GM12878 (cell line): ENCODE data around the gene CAPN2. TPM values are rescaled to one million over a fixed set of nuclear protein-coding genes. Genes with fewer than 3 reads are reported as not detected.

Experiments
- ATAC-seq: fragments of 200-7000 bp; cut with Tn5 transposase; 3 replicates; pipeline ENCODE4 v1.9.1; 2020; ENCODE audit warnings: mild to moderate bottlenecking, moderate library complexity
- BruUV-seq: library from RNA; stranded (reverse); fragments of 400-500 nt; replicated peaks from 2 replicates; lab custom pipeline; 2021; lab: Mats Ljungman, UMichigan
- CTCF ChIA-PET: fragments of 300-600 bp; sonication (Branson Sonifier 250); formaldehyde crosslinking; extraction: SDS; loops from one replicate; lab custom pipeline; 2021; ENCODE audit warnings: inconsistent platforms; lab: Yijun Ruan, JAX
- POLR2A ChIA-PET: fragments of 350-600 bp; formaldehyde crosslinking; extraction: SDS; loops from one replicate; lab custom pipeline; 2021; ENCODE audit warnings: inconsistent platforms; lab: Charles Lee
- RAD21 ChIA-PET: fragments of 300-600 bp; sonication (Branson Sonifier 250); formaldehyde crosslinking; loops from one replicate; lab custom pipeline; 2023; ENCODE audit warnings: antibody characterized with exemption; ENCODE audit not compliant: unreplicated experiment; lab: Charles Lee
- SMC1A ChIA-PET: fragments of 300-600 bp; sonication (Branson Sonifier 250); formaldehyde crosslinking; loops from one replicate; lab custom pipeline; 2023; ENCODE audit not compliant: unreplicated experiment, uncharacterized antibody; lab: Charles Lee
- DNase-seq: peaks from one replicate; pipeline ENCODE4 v3.0.0-alpha.2; 2011; ENCODE audit warnings: low read depth, low spot score
- FAIRE-seq: peaks from 3 replicates; lab custom pipeline; 2011; peaks lifted over from hg19 to GRCh38; lab: Jason Lieb, UNC
- H2AFZ ChIP-seq: 2 replicates; pipeline ENCODE4 v1.6.0; 2011; ENCODE audit warnings: low read depth, low read length, control low read depth; ENCODE audit not compliant: control insufficient read depth
- H3K27ac ChIP-seq: 2 replicates; pipeline ENCODE4 v1.5.1; 2011; ENCODE audit warnings: control low read depth; ENCODE audit not compliant: control insufficient read depth, insufficient read depth
- H3K27me3 ChIP-seq, 2 experiments: replicated peaks in 1 of 2; 2 replicates each; pipeline versions ENCODE4 v1.6.0 to v1.6.1; 2011; ENCODE audit warnings: low read length in 1 of 2; ENCODE audit not compliant: control insufficient read depth in 2 of 2, insufficient read depth in 2 of 2
- H3K36me3 ChIP-seq, 2 experiments: 2 replicates each; pipeline ENCODE4 v1.5.1; 2011; ENCODE audit warnings: low read length in 1 of 2; ENCODE audit not compliant: control insufficient read depth in 2 of 2, insufficient read depth in 2 of 2
- H3K4me1 ChIP-seq: 2 replicates; pipeline ENCODE4 v1.6.1; 2011; ENCODE audit warnings: mild to moderate bottlenecking, low read length, moderate library complexity, mixed read lengths; ENCODE audit not compliant: control insufficient read depth, insufficient read depth
- H3K4me2 ChIP-seq: 2 replicates; pipeline ENCODE4 v1.6.0; 2011; ENCODE audit warnings: control low read depth; ENCODE audit not compliant: control insufficient read depth, insufficient read depth
- H3K4me3 ChIP-seq: fragments of 200-600 bp; sonication (generic); 2 replicates; pipeline ENCODE4 v1.5.1; 2016
- H3K79me2 ChIP-seq: 2 replicates; pipeline ENCODE4 v1.6.0; 2011; ENCODE audit warnings: low read length; ENCODE audit not compliant: control insufficient read depth, insufficient read depth
- H3K9ac ChIP-seq: 2 replicates; pipeline ENCODE4 v1.8.0; 2011; ENCODE audit warnings: low read length, control low read depth, mixed read lengths; ENCODE audit not compliant: control insufficient read depth, insufficient read depth
- H3K9me3 ChIP-seq: replicated peaks from 3 replicates; pipeline ENCODE4 v1.5.1; 2011; ENCODE audit warnings: mild to moderate bottlenecking, low read length; ENCODE audit not compliant: control insufficient read depth, insufficient read depth
- H4K20me1 ChIP-seq: 2 replicates; pipeline ENCODE4 v1.6.0; 2011; ENCODE audit not compliant: control insufficient read depth, insufficient read depth
- ATF7 ChIP-seq: fragments of 450-650 bp; IDR thresholded peaks from 2 replicates; pipeline ENCODE4 v1.6.1; 2016; ENCODE audit warnings: low read depth, mild to moderate bottlenecking
- BCL3 ChIP-seq: IDR thresholded peaks from 2 replicates; pipeline ENCODE4 v1.6.1; 2011; ENCODE audit warnings: borderline replicate concordance, low read depth, mild to moderate bottlenecking, moderate library complexity, low read length; ENCODE audit not compliant: insufficient read depth, poor library complexity, severe bottlenecking
- BRCA1 ChIP-seq: IDR thresholded peaks from 2 replicates; pipeline ENCODE4 v1.6.1; 2011; ENCODE audit warnings: low read depth, low read length, improper control_type of control experiment
- FOXK2 ChIP-seq: fragments of 450-650 bp; IDR thresholded peaks from 2 replicates; pipeline ENCODE4 v1.6.1; 2017; ENCODE audit warnings: mild to moderate bottlenecking, moderate library complexity
- SUPT20H ChIP-seq: IDR thresholded peaks from 2 replicates; pipeline ENCODE4 v1.6.1; 2011; ENCODE audit warnings: low read depth, mild to moderate bottlenecking, low read length, moderate library complexity, borderline replicate concordance; ENCODE audit not compliant: control insufficient read depth
- ZZZ3 ChIP-seq: IDR thresholded peaks from 2 replicates; pipeline ENCODE4 v1.6.1; 2011; ENCODE audit warnings: low read depth; ENCODE audit not compliant: control insufficient read depth, insufficient read length
- WGBS: methylation state at CpG from one replicate; pipeline ENCODE4 v1.1.6; 2016; ENCODE audit warnings: low lambda C conversion rate; ENCODE audit not compliant: insufficient replicate concordance, insufficient coverage; ENCODE audit errors: missing lambda C conversion rate; 5-methylcytosine and 5-hydroxymethylcytosine counted together
- in situ Hi-C: fragments of 300-500 bp; cut with MboI; formaldehyde crosslinking; loops from 9 replicates; pipeline ENCODE4 v1.14.3; 2018; ENCODE audit warnings: mixed read lengths
- intact Hi-C: fragments of 100-400 bp; cut with micrococcal nuclease; formaldehyde crosslinking; loops from one replicate; pipeline ENCODE4 v1.14.2; 2022; ENCODE audit not compliant: unreplicated experiment
- polyA plus RNA-seq, 11 experiments: library from polyadenylated mRNA; depleted of rRNA in 4 of 11; unstranded in 6 of 11; stranded (reverse) in 5 of 11; fragments of >200 nt; fragmentation: Nextera tagmentation in 4 of 11; fragmentation: Illumina TruSeq in 1 of 11; extraction: Ambion mirVana in 4 of 11; extraction: Trizol in 1 of 11; gene quantifications; 1 replicate in 1 of 11; 2 replicates in 10 of 11; pipeline versions ENCODE4 v1.2.1 to v1.2.3, GENCODE V29; 2011 to 2016; ENCODE audit warnings: inconsistent platforms in 2 of 11, missing spikeins in 2 of 11, low read depth in 1 of 11
- total RNA-seq, 4 experiments: library from RNA; depleted of rRNA in 3 of 4; stranded (reverse); fragments of >200 nt in 3 of 4; fragmentation: Illumina TruSeq in 1 of 4; extraction: Trizol in 1 of 4; gene quantifications; 2 replicates each; pipeline versions ENCODE4 v1.2.1 to v1.2.3, GENCODE V29; 2013 to 2021
- TF ChIP-seq, protein P1 (sequence below): IDR thresholded peaks from 2 replicates; pipeline ENCODE4 v1.6.1; 2012; ENCODE audit warnings: mild to moderate bottlenecking, low read depth, low read length
- TF ChIP-seq, protein P2 (sequence below): fragments of 450-650 bp; IDR thresholded peaks from 2 replicates; pipeline ENCODE4 v1.6.1; 2016; ENCODE audit warnings: mild to moderate bottlenecking
- TF ChIP-seq, protein P3 (sequence below): fragments of 450-650 bp; IDR thresholded peaks from 2 replicates; pipeline ENCODE4 v1.6.1; 2014; ENCODE audit warnings: mild to moderate bottlenecking

CAPN2 gene
- total and polyA plus RNA-seq, 10 of the 15 experiments (the other 5 are each of a cell fraction or from before 2014, with no cell fraction given), result 6.0 to 21.4 (median 16.6) TPM

- TF ChIP-seq, protein P1, sequence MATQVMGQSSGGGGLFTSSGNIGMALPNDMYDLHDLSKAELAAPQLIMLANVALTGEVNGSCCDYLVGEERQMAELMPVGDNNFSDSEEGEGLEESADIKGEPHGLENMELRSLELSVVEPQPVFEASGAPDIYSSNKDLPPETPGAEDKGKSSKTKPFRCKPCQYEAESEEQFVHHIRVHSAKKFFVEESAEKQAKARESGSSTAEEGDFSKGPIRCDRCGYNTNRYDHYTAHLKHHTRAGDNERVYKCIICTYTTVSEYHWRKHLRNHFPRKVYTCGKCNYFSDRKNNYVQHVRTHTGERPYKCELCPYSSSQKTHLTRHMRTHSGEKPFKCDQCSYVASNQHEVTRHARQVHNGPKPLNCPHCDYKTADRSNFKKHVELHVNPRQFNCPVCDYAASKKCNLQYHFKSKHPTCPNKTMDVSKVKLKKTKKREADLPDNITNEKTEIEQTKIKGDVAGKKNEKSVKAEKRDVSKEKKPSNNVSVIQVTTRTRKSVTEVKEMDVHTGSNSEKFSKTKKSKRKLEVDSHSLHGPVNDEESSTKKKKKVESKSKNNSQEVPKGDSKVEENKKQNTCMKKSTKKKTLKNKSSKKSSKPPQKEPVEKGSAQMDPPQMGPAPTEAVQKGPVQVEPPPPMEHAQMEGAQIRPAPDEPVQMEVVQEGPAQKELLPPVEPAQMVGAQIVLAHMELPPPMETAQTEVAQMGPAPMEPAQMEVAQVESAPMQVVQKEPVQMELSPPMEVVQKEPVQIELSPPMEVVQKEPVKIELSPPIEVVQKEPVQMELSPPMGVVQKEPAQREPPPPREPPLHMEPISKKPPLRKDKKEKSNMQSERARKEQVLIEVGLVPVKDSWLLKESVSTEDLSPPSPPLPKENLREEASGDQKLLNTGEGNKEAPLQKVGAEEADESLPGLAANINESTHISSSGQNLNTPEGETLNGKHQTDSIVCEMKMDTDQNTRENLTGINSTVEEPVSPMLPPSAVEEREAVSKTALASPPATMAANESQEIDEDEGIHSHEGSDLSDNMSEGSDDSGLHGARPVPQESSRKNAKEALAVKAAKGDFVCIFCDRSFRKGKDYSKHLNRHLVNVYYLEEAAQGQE, result no peak
- TF ChIP-seq, all 136 proteins: peak for 0
These were observed 1.9 kb upstream of the CAPN2 start (continued) for GRCh38 chr1:223710179-223711133.

DNA sequence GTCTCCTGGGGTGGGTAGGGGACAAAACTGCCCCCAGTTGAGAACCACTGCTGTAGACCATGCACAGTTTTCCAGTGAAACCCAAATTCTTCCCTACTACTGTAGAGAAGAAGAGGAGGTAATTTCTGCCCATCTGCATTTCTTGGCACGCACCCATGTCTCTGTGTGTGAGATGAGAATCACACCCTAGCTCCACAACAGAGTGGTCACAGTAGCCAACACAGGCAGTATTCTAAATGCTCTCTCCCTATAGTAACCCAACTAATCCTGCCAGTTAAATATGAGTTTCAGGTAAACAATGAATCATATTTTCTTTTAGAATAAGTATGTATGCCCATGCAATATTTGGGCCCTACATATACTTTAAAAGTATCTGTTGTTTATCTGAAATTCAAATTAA is 1.2 kb upstream of the CAPN2 start:
- BruUV-seq, result no TSS peak
- no peaks in the 10 kb centered on the region for H3K27me3 ChIP-seq
- TF ChIP-seq ATF7, result no peak
- TF ChIP-seq, protein P2, sequence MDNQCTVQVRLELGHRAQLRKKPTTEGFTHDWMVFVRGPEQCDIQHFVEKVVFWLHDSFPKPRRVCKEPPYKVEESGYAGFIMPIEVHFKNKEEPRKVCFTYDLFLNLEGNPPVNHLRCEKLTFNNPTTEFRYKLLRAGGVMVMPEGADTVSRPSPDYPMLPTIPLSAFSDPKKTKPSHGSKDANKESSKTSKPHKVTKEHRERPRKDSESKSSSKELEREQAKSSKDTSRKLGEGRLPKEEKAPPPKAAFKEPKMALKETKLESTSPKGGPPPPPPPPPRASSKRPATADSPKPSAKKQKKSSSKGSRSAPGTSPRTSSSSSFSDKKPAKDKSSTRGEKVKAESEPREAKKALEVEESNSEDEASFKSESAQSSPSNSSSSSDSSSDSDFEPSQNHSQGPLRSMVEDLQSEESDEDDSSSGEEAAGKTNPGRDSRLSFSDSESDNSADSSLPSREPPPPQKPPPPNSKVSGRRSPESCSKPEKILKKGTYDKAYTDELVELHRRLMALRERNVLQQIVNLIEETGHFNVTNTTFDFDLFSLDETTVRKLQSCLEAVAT, result no peak
- no peak for TF ChIP-seq BRCA1
- TF ChIP-seq ZZZ3, result no peak
- no peak for TF ChIP-seq FOXK2
- TF ChIP-seq, protein P3, sequence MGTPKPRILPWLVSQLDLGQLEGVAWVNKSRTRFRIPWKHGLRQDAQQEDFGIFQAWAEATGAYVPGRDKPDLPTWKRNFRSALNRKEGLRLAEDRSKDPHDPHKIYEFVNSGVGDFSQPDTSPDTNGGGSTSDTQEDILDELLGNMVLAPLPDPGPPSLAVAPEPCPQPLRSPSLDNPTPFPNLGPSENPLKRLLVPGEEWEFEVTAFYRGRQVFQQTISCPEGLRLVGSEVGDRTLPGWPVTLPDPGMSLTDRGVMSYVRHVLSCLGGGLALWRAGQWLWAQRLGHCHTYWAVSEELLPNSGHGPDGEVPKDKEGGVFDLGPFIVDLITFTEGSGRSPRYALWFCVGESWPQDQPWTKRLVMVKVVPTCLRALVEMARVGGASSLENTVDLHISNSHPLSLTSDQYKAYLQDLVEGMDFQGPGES, result no peak
- TF ChIP-seq BCL3, result no peak
- no peak for TF ChIP-seq SUPT20H
- TF ChIP-seq, all 136 proteins: peak for 0
- no peaks in the 10 kb centered on the region for H4K20me1 ChIP-seq
- SMC1A ChIA-PET, result no interaction called here
- intact Hi-C loops, result loop anchor here (5.0 kb wide), 1 partner anchor 621 kb away; the partner anchor contains the start of gene NVL
- DNase-seq (no peak), ATAC-seq (no peak), FAIRE-seq (no peak)
- H3K9ac ChIP-seq, result no peak overlapping the region
- RAD21 ChIA-PET, result interaction anchor here (2.3 kb wide), 1 partner anchor 38 kb away, joined by 8 read pairs; no protein-coding TSS in a partner anchor
- H3K36me3 ChIP-seq, result no peaks in the 10 kb centered on the region
- peaks cover 16% of the 10 kb centered on the region for H3K4me1 ChIP-seq
- in situ Hi-C loops, result no loop called here
- no peak overlapping the region for H3K27ac ChIP-seq
- POLR2A ChIA-PET, result interaction anchor here (0.6 kb wide), 1 partner anchor 1393 kb away, joined by 5 read pairs; no protein-coding TSS in a partner anchor
- CTCF ChIA-PET, result interaction anchor here (3.1 kb wide), 1 partner anchor 39 kb away, joined by 25 read pairs; no protein-coding TSS in a partner anchor
- H3K79me2 ChIP-seq, result no peaks in the 10 kb centered on the region; the same call in 1 of the 2 replicates
- 95% methylated on average over 1 of the region's 1 CpG for WGBS
- H2AFZ ChIP-seq, result no peak overlapping the region
- no peak overlapping the region for H3K4me3 ChIP-seq
- H3K4me2 ChIP-seq, result no peak overlapping the region
- H3K9me3 ChIP-seq, result no peaks in the 10 kb centered on the region
